SU-DHL-6 (cell line): ENCODE measurements around the gene EVA1C.

Source experiments
- CTCF ChIP-seq: fragments of 200-600 bp; sonication (generic); IDR thresholded peaks from one replicate; pipeline ENCODE4 v1.5.1; 2017; ENCODE audit warnings: antibody characterized with exemption, mild to moderate bottlenecking, low read length, moderate library complexity; ENCODE audit not compliant: insufficient read depth, poor library complexity, severe bottlenecking
- EZH2phosphoT487 ChIP-seq: fragments of 200-600 bp; sonication (generic), shearing (Covaris generic); conservative IDR thresholded peaks from 2 replicates; pipeline ENCODE4 v1.6.1; 2018; ENCODE audit warnings: mild to moderate bottlenecking, antibody characterized with exemption, low read length, moderate library complexity, mixed read lengths

GRCh38 chr21:32455548-32455947, 43.0 kb downstream of the EVA1C start:
- TF ChIP-seq CTCF = no peak
- TF ChIP-seq EZH2phosphoT487 = no peak
